ENCODE data around the gene PPP1R12A.

DNA sequence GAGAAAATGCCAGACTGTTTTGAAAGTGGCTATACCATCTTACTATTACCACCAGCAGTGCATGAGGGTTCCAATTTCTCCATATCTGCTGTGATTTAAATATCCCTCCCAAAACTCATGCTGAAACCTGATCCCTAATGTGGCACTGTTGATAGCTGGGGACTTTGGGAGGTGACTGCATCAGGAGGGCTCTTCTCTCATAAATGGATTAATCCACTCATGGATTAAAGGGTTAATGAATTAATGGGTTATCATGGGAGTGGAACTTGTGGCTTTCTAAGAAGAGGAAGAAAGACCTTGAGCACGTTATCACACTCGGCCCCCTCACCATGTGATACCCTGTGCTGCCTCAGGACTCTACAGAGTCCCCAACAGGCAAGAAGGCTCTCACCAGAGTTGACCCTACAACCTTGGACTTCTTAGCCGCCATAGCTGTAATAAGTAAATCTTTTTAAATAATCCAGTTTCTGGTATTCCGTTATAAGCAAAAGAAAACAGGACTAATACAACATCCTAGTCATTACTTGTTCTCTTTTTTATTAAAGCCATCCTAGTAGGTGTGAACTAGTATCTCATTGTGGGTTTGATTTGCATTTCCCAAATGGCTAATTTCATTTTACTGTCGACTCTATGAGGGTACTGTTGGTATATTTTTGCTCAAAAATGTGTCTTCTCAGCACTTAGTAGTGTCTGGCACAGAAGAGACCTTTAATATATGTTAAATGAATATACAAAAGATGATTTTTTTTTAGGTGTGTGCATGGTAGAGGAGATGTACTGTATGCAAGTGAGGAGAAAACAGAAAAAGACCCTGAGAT lies 14.3 kb downstream of the PPP1R12A start:
- TF ChIP-seq CTCF (IDR thresholded peaks at IDR 0.05), result no peak
- no peak for TF ChIP-seq POLR2A (IDR thresholded peaks at IDR 0.05)
- no peak for TF ChIP-seq POLR2AphosphoS5 (IDR thresholded peaks at IDR 0.05; ENCODE audit: insufficient read depth in 1 of 2, low read depth in 1 of 2)

Measured in vagina (tissue), 2 donors.